Right cardiac atrium (tissue), 5 donors: Measurements from ENCODE around the gene SERPINA1. TPM values are rescaled to one million over a fixed set of nuclear protein-coding genes. Genes with fewer than 3 reads are reported as not detected.
"Not testable (repeated sequence)": the region's sequence is repeated elsewhere in the genome, so short reads cannot be mapped to it uniquely, and the experiment has no call there.

ENCODE experiments used
- ATAC-seq, 2 donors: fragments of 200-7000 bp; cut with Tn5 transposase; one replicate each; pipeline versions ENCODE4 v1.8.0 to v1.9.1; 2020; ENCODE audit warnings: moderate library complexity in 2 of 2, mild to moderate bottlenecking in 1 of 2
- DNase-seq, 3 donors: peaks; one replicate each; pipeline ENCODE4 v3.0.0-alpha.2; 2020
- H3K27ac ChIP-seq: one replicate; pipeline ENCODE4 v1.5.1; 2013; ENCODE audit warnings: mild to moderate bottlenecking, low read length, control low read depth, moderate library complexity
- H3K27me3 ChIP-seq: one replicate; pipeline ENCODE4 v1.6.1; 2013; ENCODE audit not compliant: control insufficient read depth, insufficient read depth
- H3K4me1 ChIP-seq: one replicate; pipeline ENCODE4 v1.6.1; 2013; ENCODE audit warnings: low read length; ENCODE audit not compliant: control insufficient read depth, insufficient read depth
- H3K4me3 ChIP-seq: one replicate; pipeline ENCODE4 v1.5.1; 2013; ENCODE audit warnings: low read length, control low read depth
- H3K9me3 ChIP-seq: one replicate; pipeline ENCODE4 v1.6.1; 2013; ENCODE audit warnings: low read length; ENCODE audit not compliant: control insufficient read depth
- WGBS: extraction: QIAGEN DNeasy Blood & Tissue Kit; methylation state at CpG from one replicate; pipeline ENCODE4 v1.1.7; 2013; 5-methylcytosine and 5-hydroxymethylcytosine counted together
- intact Hi-C, 4 donors: fragments of 100-400 bp; cut with DNase I; formaldehyde crosslinking; loops; one replicate each; pipeline versions ENCODE4 v1.11.0 to v1.14.0; 2022 to 2023
- long read RNA-seq, 4 donors: library from polyadenylated mRNA; unstranded; transcript quantifications; one replicate each; pipeline ENCODE4 v2.0.0, GENCODE V29; 2020 to 2021
- polyA plus RNA-seq: library from polyadenylated mRNA; stranded (reverse); fragments of 200-250 nt; gene quantifications from one replicate; pipeline ENCODE4 v1.2.3, GENCODE V29; 2013
- total RNA-seq, 4 donors: library from RNA; stranded (reverse); fragmentation: NEBNext Ultra II Directional; extraction: Animal tissue kit (Norgen Biotek cat#: 25700); gene quantifications; one replicate each; pipeline ENCODE4 v1.2.1, GENCODE V29; 2021
- donor health status: healthy with polysubstance abuse.
- donor health status: DM: no; HTN: yes; CAD: no.
- donor health status: DM: no; HTN: no; CAD: no.
- donor health status: DM: no; HTN: yes; CAD: no; lungs with severe emphysema.
- donor health status: DM: yes; HTN: yes; CAD: no.

Gene SERPINA1
- total RNA-seq (10 to 100 TPM in 1 of 4 donors, 1 to 10 TPM in 3; 3.1 to 10.3 (median 8.4) TPM), polyA plus RNA-seq (2.0 TPM)
- long read RNA-seq, donor 1, transcript SERPINA1-207 (5 exons, 3,144 nt), result major isoform, 5 of 8 reads
- long read RNA-seq, donor 1, partial matches to known transcripts, result 1 of 8 reads
- long read RNA-seq, donor 1, other reads (novel, unspliced or antisense), result 0 of 8 reads
- long read RNA-seq, donor 2, partial matches to known transcripts, result 2 of 3 reads
- long read RNA-seq, donor 2, other reads (novel, unspliced or antisense), result 0 of 3 reads
- long read RNA-seq, donor 3, partial matches to known transcripts, result 2 of 5 reads
- long read RNA-seq, donor 3, other reads (novel, unspliced or antisense), result 0 of 5 reads
- long read RNA-seq, donor 4, partial matches to known transcripts, result 0 of 1 reads
- long read RNA-seq, donor 4, other reads (novel, unspliced or antisense), result 0 of 1 reads

- Histone ChIP-seq H3K9me3 (no peaks in the 10 kb centered on the region), H3K4me1 (no peaks in the 10 kb centered on the region), H3K27me3 (no peaks in the 10 kb centered on the region), H3K27ac (no peak within 1 kb of the TSS), H3K4me3 (no peak within 1 kb of the TSS)
- WGBS, result 80% methylated on average over 18 of the region's 18 CpGs
- ATAC-seq (no peak), DNase-seq (no peak)
- intact Hi-C loops, result no loop called here
Observed at GRCh38 chr14:94388384-94389103, at the start of gene SERPINA1. TSS of gene SERPINA1 (minus strand) at chr14:94388602. CDS start at chr14:94383237, 5,365 bp downstream.

- ATAC-seq (no peak), DNase-seq (no peak)
- H3K9me3 ChIP-seq, result no peaks in the 10 kb centered on the region
- intact Hi-C loops, result loop anchor here in 1 of 4 donors (10.0 kb wide), 1 partner anchor 116 kb away; no protein-coding TSS in a partner anchor
- no peaks in the 10 kb centered on the region for H3K4me1 ChIP-seq
- no peaks in the 10 kb centered on the region for H3K27me3 ChIP-seq
- 62% methylated on average over 2 of the region's 2 CpGs for WGBS
- no peak overlapping the region for H3K27ac ChIP-seq
- no peak overlapping the region for H3K4me3 ChIP-seq
Observed at GRCh38 chr14:94428610-94429009, 40.2 kb upstream of the SERPINA1 start.

- Histone ChIP-seq H3K27ac (no peak overlapping the region), H3K9me3 (no peaks in the 10 kb centered on the region), H3K27me3 (no peaks in the 10 kb centered on the region), H3K4me1 (no peaks in the 10 kb centered on the region), H3K4me3 (no peak overlapping the region)
- intact Hi-C loops, result loop anchor here in 1 of 4 donors (10.0 kb wide), 1 partner anchor 118 kb away; no protein-coding TSS in a partner anchor
- DNase-seq, result no peak
- ATAC-seq, result no peak
- WGBS, result 76% methylated on average over 9 of the region's 9 CpGs
Observed at GRCh38 chr14:94427016-94427613, 38.7 kb upstream of the SERPINA1 start.

- Histone ChIP-seq H3K27me3 (no peaks in the 10 kb centered on the region), H3K27ac (no peak overlapping the region), H3K4me3 (no peak overlapping the region), H3K4me1 (no peaks in the 10 kb centered on the region), H3K9me3 (no peaks in the 10 kb centered on the region)
- ATAC-seq (no peak), DNase-seq (no peak)
- intact Hi-C loops, result loop anchor here in 1 of 4 donors (10.0 kb wide), 1 partner anchor 118 kb away; no protein-coding TSS in a partner anchor
- 78% methylated on average over 4 of the region's 4 CpGs for WGBS
Observed at GRCh38 chr14:94426526-94426925, 38.1 kb upstream of the SERPINA1 start.

- 58% methylated on average over 3 of the region's 3 CpGs for WGBS
- Histone ChIP-seq H3K27ac (no peak overlapping the region), H3K27me3 (no peaks in the 10 kb centered on the region), H3K4me1 (no peaks in the 10 kb centered on the region), H3K9me3 (no peaks in the 10 kb centered on the region), H3K4me3 (no peak overlapping the region)
- intact Hi-C loops, result loop anchor here in 1 of 4 donors (10.0 kb wide), 1 partner anchor 120 kb away; no protein-coding TSS in a partner anchor
- ATAC-seq, result no peak
- no peak for DNase-seq
Observed at GRCh38 chr14:94424371-94424770, 36.0 kb upstream of the SERPINA1 start.

- Histone ChIP-seq H3K27me3 (no peaks in the 10 kb centered on the region), H3K4me3 (no peak overlapping the region), H3K9me3 (no peaks in the 10 kb centered on the region), H3K27ac (no peak overlapping the region), H3K4me1 (no peaks in the 10 kb centered on the region)
- peak; percentile 59 to 63 for ATAC-seq
- intact Hi-C loops, result loop anchor here in 1 of 4 donors (10.0 kb wide), 1 partner anchor 121 kb away; no protein-coding TSS in a partner anchor
- DNase-seq, result peak; percentile 66 to 86 (median 82)
- WGBS, result 10% methylated on average over 13 of the region's 13 CpGs
Observed at GRCh38 chr14:94423453-94424056, 35.2 kb upstream of the SERPINA1 start.

- no peak overlapping the region for H3K27ac ChIP-seq
- 58% methylated on average over 2 of the region's 2 CpGs for WGBS
- H3K4me3 ChIP-seq, result no peak overlapping the region
- no peaks in the 10 kb centered on the region for H3K4me1 ChIP-seq
- H3K9me3 ChIP-seq, result no peaks in the 10 kb centered on the region
- no peaks in the 10 kb centered on the region for H3K27me3 ChIP-seq
- DNase-seq, result no peak
- intact Hi-C loops, result loop anchor here in 1 of 4 donors (10.0 kb wide), 1 partner anchor 123 kb away; no protein-coding TSS in a partner anchor
- ATAC-seq, result no peak
Observed at GRCh38 chr14:94421316-94421715, 32.9 kb upstream of the SERPINA1 start.

- H3K27me3 ChIP-seq, H3K4me3 ChIP-seq, intact Hi-C loops, H3K4me1 ChIP-seq, ATAC-seq, H3K27ac ChIP-seq, H3K9me3 ChIP-seq, DNase-seq: not testable (repeated sequence)
- 68% methylated on average over 3 of the region's 3 CpGs for WGBS
Observed at GRCh38 chr14:94417497-94418205, 29.2 kb upstream of the SERPINA1 start.

- no peaks in the 10 kb centered on the region for H3K4me1 ChIP-seq
- WGBS, result 59% methylated on average over 8 of the region's 8 CpGs
- intact Hi-C loops, result no loop called here
Observed at GRCh38 chr14:94412671-94413638, 24.6 kb upstream of the SERPINA1 start.

More at GRCh38 chr14:94412671-94413638, 24.6 kb upstream of the SERPINA1 start:
- no peak overlapping the region for H3K4me3 ChIP-seq
- H3K27ac ChIP-seq, result no peak overlapping the region
- H3K27me3 ChIP-seq, result no peaks in the 10 kb centered on the region
- no peaks in the 10 kb centered on the region for H3K9me3 ChIP-seq
- no peak for DNase-seq
- ATAC-seq, result no peak
